Astrocyte (in vitro differentiated cells and primary cell): ENCODE measurements around the gene NET1.
"Not testable (repeated sequence)": the region's sequence is repeated elsewhere in the genome, so short reads cannot be mapped to it uniquely, and the experiment has no call there.

ENCODE experiments used
- CTCF ChIP-seq: IDR thresholded peaks from 2 replicates; pipeline ENCODE4 v1.5.1; 2011; ENCODE audit warnings: low read depth, mild to moderate bottlenecking, inconsistent platforms, low read length, moderate library complexity; ENCODE audit not compliant: insufficient read depth
- EZH2 ChIP-seq: IDR thresholded peaks from 2 replicates; pipeline ENCODE4 v1.6.1; 2012; ENCODE audit warnings: mild to moderate bottlenecking, low read length, inconsistent platforms; ENCODE audit not compliant: insufficient read depth

DNA sequence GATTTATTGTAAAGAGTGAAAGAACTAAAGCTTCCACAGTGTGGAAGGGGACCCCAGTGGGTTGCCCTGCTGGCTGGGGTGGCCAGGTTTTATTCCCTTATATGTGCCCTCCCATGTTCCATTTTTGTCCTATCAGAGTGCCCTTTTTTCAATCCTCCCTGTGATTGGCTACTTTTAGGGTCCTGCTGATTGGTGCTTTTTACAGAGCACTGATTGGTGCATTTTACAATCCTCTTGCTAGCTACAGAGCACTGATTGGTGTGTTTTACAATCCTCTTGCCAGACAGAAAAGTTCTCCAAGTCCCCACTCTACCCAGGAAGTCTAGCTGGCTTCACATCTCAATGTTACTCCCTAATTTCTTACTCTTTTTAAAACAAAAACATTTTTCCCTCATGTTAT, 1.6 kb upstream of the NET1 start:
- TF ChIP-seq EZH2, CTCF: not testable (repeated sequence)
